Measurements from ENCODE around the gene XPO6. TPM values are rescaled to one million over a fixed set of nuclear protein-coding genes. Genes with fewer than 3 reads are reported as not detected.
"Not testable (repeated sequence)": the region's sequence is repeated elsewhere in the genome, so short reads cannot be mapped to it uniquely, and the experiment has no call there.

XPO6 gene
- total RNA-seq, 1 donor from 2014 or later: 236 TPM

- Mint-ChIP-seq H3K9me3 (no peaks in the 10 kb centered on the region), H3K4me1 (no peaks in the 10 kb centered on the region), H3K4me3 (no peak overlapping the region), H3K27me3 (peaks cover 1% of the 10 kb centered on the region), H3K27ac (no peak overlapping the region), H3K36me3 (ENCODE audit: low read depth) (no peaks in the 10 kb centered on the region)
- DNase-seq (no peak), ATAC-seq (ENCODE audit: low read depth) (no peak)
- POLR2A ChIA-PET: no interaction called here
- TF ChIP-seq CTCF (IDR thresholded peaks at IDR 0.05): no peak
- intact Hi-C loops (cut with micrococcal nuclease): no loop called here
- CTCF ChIA-PET: no interaction called here
Observed at GRCh38 chr16:28241924-28242323, 30.2 kb upstream of the XPO6 start.

GRCh38 chr16:28237754-28238357 lies 26.1 kb upstream of the XPO6 start:
- no peak for DNase-seq
- POLR2A ChIA-PET: no interaction called here

GRCh38 chr16:28231763-28232162 lies 20.0 kb upstream of the XPO6 start:
- no peak overlapping the region for H3K4me3 Mint-ChIP-seq

More at GRCh38 chr16:28237754-28238357, 26.1 kb upstream of the XPO6 start:
- CTCF ChIA-PET: no interaction called here
- no peak for TF ChIP-seq CTCF (IDR thresholded peaks at IDR 0.05)
- H3K4me3 Mint-ChIP-seq: no peak overlapping the region
- no peak overlapping the region for H3K27ac Mint-ChIP-seq
- H3K27me3 Mint-ChIP-seq: peaks cover 5% of the 10 kb centered on the region
- H3K4me1 Mint-ChIP-seq: no peaks in the 10 kb centered on the region
- H3K9me3 Mint-ChIP-seq: peaks cover 3% of the 10 kb centered on the region
- no peak for ATAC-seq (ENCODE audit: low read depth)
- intact Hi-C loops (cut with micrococcal nuclease): no loop called here
- no peaks in the 10 kb centered on the region for H3K36me3 Mint-ChIP-seq (ENCODE audit: low read depth)

GRCh38 chr16:28223909-28224308 lies 12.1 kb upstream of the XPO6 start:
- POLR2A ChIA-PET, CTCF ChIA-PET: not testable (repeated sequence)

More at GRCh38 chr16:28231763-28232162, 20.0 kb upstream of the XPO6 start:
- Mint-ChIP-seq H3K36me3 (ENCODE audit: low read depth) (no peaks in the 10 kb centered on the region), H3K9me3 (peaks cover 3% of the 10 kb centered on the region), H3K27ac (no peak overlapping the region), H3K4me1 (no peaks in the 10 kb centered on the region), H3K27me3 (peaks cover 9% of the 10 kb centered on the region)
- intact Hi-C loops (cut with micrococcal nuclease): no loop called here
- ChIA-PET POLR2A (no interaction called here), CTCF (no interaction called here)
- ATAC-seq (ENCODE audit: low read depth) (no peak), DNase-seq (no peak)
- no peak for TF ChIP-seq CTCF (IDR thresholded peaks at IDR 0.05)

GRCh38 chr16:28219777-28220176 lies 8.0 kb upstream of the XPO6 start:
- ChIA-PET CTCF (interaction anchor here (3.7 kb wide), 1 partner anchor 247 kb away, joined by 45 read pairs; no protein-coding TSS in a partner anchor), POLR2A (interaction anchor here (0.7 kb wide), 2 partner anchors 27 to 176 kb away, joined by 8 to 14 read pairs; no protein-coding TSS in a partner anchor)
- H3K27ac Mint-ChIP-seq; ATAC-seq (ENCODE audit: low read depth); H3K36me3 Mint-ChIP-seq (ENCODE audit: low read depth); H3K4me1 Mint-ChIP-seq; intact Hi-C loops (cut with micrococcal nuclease); DNase-seq; H3K27me3 Mint-ChIP-seq; H3K9me3 Mint-ChIP-seq; H3K4me3 Mint-ChIP-seq: not testable (repeated sequence)

More at GRCh38 chr16:28223909-28224308, 12.1 kb upstream of the XPO6 start:
- H3K27ac Mint-ChIP-seq; H3K4me3 Mint-ChIP-seq; ATAC-seq (ENCODE audit: low read depth); intact Hi-C loops (cut with micrococcal nuclease); H3K9me3 Mint-ChIP-seq; H3K36me3 Mint-ChIP-seq (ENCODE audit: low read depth); H3K4me1 Mint-ChIP-seq; DNase-seq; H3K27me3 Mint-ChIP-seq: not testable (repeated sequence)

- Mint-ChIP-seq H3K36me3 (ENCODE audit: low read depth) (no peaks in the 10 kb centered on the region), H3K4me1 (no peaks in the 10 kb centered on the region), H3K27ac (no peak overlapping the region), H3K9me3 (no peaks in the 10 kb centered on the region), H3K4me3 (no peak overlapping the region), H3K27me3 (no peaks in the 10 kb centered on the region)
- DNase-seq: no peak
- POLR2A ChIA-PET: no interaction called here
- CTCF ChIA-PET: interaction anchor here (3.7 kb wide), 1 partner anchor 247 kb away, joined by 45 read pairs; no protein-coding TSS in a partner anchor
- ATAC-seq (ENCODE audit: low read depth): no peak
- intact Hi-C loops (cut with micrococcal nuclease): no loop called here
- no peak for TF ChIP-seq CTCF (IDR thresholded peaks at IDR 0.05)
Observed at GRCh38 chr16:28219282-28219681, 7.5 kb upstream of the XPO6 start.

Measured in activated B cell treated with CpG ODN at 0.5 μM for 24 hours (primary cell).